IMR-90 (cell line): Measurements from ENCODE around the gene LAMC3.

Source experiments
- BHLHE40 ChIP-seq: fragments of 150-350 bp; IDR thresholded peaks from 2 replicates; pipeline ENCODE4 v1.6.1; 2016; ENCODE audit warnings: mild to moderate bottlenecking, low read depth, low read length
- CEBPB ChIP-seq: IDR thresholded peaks from 2 replicates; pipeline ENCODE4 v1.6.1; 2012; ENCODE audit warnings: low read depth, low read length, improper control_type of control experiment
- MXI1 ChIP-seq: IDR thresholded peaks from 2 replicates; pipeline ENCODE4 v1.6.1; 2012; ENCODE audit warnings: low read depth, mild to moderate bottlenecking, low read length, moderate library complexity, borderline replicate concordance
- POLR2A ChIP-seq: IDR thresholded peaks from 2 replicates; pipeline ENCODE4 v1.6.1; 2012; ENCODE audit warnings: mild to moderate bottlenecking, low read depth, low read length
- RAD21 ChIP-seq: IDR thresholded peaks from 2 replicates; pipeline ENCODE4 v1.6.1; 2012; ENCODE audit warnings: low read length, improper control_type of control experiment
- RCOR1 ChIP-seq: IDR thresholded peaks from 2 replicates; pipeline ENCODE4 v1.6.1; 2012; ENCODE audit warnings: mild to moderate bottlenecking, low read length, improper control_type of control experiment; ENCODE audit not compliant: insufficient replicate concordance
- TF ChIP-seq, protein P1 (sequence below): conservative IDR thresholded peaks from 2 replicates; pipeline ENCODE4 v1.5.1; 2012; ENCODE audit warnings: mild to moderate bottlenecking, low read depth, low read length, improper control_type of control experiment

DNA sequence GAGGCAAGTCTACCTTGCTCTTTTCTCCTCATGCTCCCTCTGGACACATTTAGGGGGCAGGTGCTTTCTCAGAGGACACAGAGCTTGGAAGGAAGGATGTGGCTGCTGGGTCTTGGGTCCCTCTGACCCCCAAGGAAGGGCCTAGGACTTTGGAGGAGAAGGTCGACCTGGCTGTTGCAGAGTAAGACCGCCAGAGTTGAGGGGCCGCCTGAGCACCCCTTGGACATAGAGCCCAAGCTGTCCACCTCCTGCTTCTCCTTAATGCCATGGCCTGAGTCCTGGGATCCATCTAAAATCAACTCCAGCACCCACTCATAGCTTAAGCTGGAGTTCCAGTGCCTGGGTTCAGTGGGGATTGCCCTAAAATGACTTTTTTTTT is 20.6 kb downstream of the LAMC3 start:
- TF ChIP-seq RCOR1 (no peak), CEBPB (no peak), BHLHE40 (no peak), POLR2A (no peak), MXI1 (no peak), RAD21 (no peak)
- TF ChIP-seq, protein P1, sequence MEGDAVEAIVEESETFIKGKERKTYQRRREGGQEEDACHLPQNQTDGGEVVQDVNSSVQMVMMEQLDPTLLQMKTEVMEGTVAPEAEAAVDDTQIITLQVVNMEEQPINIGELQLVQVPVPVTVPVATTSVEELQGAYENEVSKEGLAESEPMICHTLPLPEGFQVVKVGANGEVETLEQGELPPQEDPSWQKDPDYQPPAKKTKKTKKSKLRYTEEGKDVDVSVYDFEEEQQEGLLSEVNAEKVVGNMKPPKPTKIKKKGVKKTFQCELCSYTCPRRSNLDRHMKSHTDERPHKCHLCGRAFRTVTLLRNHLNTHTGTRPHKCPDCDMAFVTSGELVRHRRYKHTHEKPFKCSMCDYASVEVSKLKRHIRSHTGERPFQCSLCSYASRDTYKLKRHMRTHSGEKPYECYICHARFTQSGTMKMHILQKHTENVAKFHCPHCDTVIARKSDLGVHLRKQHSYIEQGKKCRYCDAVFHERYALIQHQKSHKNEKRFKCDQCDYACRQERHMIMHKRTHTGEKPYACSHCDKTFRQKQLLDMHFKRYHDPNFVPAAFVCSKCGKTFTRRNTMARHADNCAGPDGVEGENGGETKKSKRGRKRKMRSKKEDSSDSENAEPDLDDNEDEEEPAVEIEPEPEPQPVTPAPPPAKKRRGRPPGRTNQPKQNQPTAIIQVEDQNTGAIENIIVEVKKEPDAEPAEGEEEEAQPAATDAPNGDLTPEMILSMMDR = no peak
